DMS79 treated with DMSO at 0.1 percent for 48 hours (cell line): ENCODE data around the gene SIVA1.

Experiments used
- DNase-seq: peaks from one replicate; lab custom pipeline; 2025; lab: John Stamatoyannopoulos, UW

Gene SIVA1

GRCh38 chr14:104771918-104772706, 19.2 kb downstream of the SIVA1 start:
- DNase-seq = no peak

DNA sequence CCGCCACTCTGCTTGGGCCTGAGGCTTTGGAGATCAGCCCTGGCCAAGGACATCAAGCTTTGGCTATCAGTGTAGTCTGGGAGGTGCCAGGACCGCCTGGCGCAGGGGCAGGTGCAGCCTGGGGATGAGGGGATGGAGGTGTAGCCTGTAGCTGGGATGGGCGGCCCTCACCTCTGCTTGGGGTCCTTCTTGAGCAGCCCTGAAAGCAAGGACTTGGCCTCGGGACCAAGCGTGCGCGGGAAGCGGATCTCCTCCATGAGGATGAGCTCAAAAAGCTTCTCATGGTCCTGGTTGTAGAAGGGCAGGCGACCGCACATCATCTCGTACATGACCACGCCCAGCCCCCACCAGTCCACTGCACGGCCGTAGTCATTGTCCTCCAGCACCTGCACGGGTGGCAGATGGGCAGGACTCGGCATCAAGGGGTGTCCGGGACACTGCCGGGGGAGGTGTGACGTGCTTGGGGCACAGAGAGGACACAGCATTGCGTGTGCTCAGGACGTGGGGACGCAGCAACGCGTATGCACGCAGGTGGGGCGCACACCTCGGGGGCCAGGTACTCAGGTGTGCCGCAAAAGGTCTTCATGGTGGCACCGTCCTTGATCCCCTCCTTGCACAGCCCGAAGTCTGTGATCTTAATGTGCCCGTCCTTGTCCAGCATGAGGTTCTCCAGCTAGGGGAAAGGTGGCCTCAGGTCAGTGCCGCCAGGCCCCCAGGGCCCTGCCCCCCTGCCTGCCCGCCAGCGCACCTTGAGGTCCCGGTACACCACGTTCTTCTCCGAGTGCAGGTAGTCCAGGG, 20.0 kb downstream of the SIVA1 start:
- no peak for DNase-seq

DNA sequence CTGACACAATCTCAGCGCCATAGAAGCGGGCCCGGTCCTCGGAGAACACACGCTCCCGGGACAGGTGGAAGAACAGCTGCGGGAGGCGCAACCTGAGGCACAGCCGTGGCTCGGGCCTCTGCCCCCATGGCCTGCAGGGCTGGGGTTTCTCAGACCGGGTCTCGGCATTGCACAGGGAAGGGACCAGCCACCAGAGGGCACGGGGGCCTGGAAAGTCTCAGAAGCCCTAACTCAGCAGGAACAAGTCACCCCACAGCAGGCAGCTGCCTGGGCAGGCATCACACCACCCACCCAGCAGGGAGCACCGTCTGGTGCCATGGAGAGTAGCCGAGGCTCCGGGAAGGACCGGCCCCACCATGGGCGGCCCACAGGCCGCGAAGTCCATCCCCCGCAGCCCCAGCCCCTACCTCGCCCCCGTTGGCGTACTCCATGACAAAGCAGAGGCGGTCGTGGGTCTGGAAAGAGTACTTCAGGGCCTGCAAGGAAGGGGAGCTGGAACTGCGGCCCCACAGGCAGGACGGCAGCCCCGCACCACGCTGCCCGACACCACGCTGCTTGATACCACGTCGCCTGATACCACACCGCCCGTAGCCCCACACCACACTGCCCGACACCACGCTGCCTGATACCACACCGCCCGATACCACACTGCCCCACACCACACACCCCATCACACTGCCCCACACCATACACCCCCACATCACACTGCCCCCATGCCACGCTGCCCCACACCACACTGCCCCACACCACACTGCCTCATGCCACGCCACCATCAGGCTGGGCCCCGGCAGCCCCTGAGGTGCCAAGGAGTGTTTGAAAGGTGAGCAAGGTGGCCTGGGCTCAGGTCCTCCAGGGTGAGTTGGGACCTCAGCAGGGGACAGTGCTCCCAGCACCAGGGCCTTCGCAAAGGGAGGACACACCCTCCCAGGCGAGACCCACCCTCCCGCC, 20.8 kb downstream of the SIVA1 start:
- DNase-seq = no peak

- DNase-seq = no peak
Observed at GRCh38 chr14:104774453-104775072, 21.6 kb downstream of the SIVA1 start.

DNA sequence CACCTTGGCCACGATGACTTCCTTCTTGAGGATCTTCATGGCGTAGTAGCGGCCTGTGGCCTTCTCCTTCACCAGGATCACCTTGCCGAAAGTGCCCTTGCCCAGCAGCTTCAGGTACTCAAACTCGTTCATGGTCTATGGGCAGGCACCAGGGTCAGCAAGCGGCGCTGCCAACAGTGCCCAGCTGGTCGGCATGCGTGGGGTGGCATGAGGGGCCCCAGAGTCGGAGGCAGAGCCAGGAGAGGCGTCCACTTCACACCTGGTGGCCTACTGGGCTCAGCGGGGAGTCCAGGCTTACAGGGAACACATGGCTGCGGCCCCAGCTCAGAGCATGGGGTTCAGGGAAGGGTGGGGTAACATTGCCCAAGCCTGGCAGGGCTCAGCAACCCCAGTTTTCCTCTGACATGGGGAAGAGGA, 22.1 kb downstream of the SIVA1 start:
- DNase-seq = no peak

DNA sequence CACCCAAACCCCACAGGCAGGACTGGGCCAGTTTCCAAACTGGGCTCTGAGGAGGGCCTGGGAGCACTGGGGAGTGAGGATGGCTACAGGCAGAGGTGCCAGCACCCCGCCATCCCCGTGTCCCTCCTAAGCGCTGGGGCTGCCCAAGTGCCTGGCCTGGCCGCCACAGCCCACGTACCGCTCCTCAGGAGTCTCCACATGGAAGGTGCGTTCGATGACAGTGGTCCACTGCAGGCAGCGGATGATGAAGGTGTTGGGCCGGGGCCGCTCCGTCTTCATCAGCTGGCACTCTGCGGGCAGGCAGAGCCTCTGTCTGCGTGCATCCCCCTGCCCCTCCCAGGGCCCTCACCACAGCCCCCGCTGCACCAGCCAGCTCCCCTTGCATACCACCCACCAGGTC, 23.5 kb downstream of the SIVA1 start:
- no peak for DNase-seq

GRCh38 chr14:104776961-104777807, 24.2 kb downstream of the SIVA1 start:
- no peak for DNase-seq

GRCh38 chr14:104777808-104778249, 24.9 kb downstream of the SIVA1 start:
- DNase-seq = no peak

DNA sequence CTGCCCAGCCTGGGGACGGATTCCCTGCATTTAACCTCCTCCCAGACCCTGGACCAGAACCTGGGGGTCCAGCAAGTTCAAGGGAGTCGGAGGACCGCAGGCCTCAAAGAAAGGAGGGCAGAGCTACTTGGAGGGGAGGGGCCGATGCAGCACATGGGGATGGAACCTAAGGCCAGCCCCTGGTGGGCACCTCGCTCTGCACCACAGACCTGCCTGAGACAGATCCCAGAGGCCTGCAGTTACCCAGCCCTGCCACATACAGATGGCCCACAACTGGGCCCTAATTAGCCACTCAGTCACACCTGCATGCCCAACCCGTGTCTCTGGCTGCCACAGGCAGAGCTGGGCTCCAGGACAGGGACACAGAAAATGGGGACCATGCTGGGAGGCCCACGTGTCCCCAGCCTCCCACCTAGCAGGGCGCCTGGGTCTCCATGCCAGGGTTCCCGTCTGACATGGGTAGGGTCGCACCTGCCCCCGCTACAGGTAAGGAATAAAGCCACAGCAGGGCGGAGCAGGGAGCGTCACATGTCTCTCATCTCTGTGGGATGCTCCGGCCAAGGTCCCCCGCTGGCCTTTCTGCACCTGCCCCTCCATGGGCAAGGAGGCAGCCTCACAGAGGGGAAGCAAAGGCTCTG, 25.9 kb downstream of the SIVA1 start:
- no peak for DNase-seq

- DNase-seq = no peak
Observed at GRCh38 chr14:104779776-104780512, 27.0 kb downstream of the SIVA1 start.

- DNase-seq = no peak
Observed at GRCh38 chr14:104780513-104781030, 27.6 kb downstream of the SIVA1 start.

DNA sequence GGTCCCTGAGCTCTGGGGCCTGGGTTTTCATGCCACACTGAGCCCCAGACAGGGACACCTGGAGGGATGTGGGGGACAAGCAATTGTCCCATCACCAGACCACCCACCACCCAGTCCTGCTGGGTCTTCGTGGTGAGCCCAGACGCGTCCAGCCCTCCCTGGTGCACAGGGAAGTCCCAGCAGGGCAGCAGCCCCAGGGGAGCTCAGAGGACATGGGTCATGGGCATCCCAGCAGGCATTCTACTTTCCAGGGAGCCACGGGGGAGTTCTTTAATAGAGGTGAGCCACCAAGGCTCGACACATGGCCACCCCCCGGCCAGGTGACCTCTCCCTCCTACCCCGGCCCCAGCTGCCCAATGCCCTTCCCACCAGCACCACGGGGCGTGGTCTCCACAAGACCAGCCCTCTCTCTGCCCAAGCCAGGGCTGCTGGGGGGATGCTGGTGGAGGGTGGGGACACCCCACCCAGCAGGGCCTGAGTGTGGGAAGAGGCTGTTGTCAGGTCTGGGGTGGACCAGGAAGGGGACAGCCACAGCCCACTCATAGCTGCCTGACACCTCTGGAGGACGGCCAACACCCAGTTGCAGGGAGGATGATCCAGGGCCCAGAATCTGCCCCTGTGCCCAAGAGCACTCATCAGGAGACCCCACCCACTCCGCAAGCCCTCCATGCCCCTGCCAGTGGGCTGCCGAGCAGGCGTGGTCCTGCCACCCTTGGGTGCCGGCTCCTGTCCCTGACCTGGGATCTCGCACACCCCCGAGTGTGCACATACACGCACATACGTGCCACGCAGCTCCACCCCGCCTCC, 28.5 kb downstream of the SIVA1 start:
- DNase-seq = no peak

- DNase-seq = no peak
Observed at GRCh38 chr14:104782086-104782807, 29.3 kb downstream of the SIVA1 start.

- DNase-seq = no peak
Observed at GRCh38 chr14:104782808-104783139, 29.8 kb downstream of the SIVA1 start.

GRCh38 chr14:104783484-104784217, 30.7 kb downstream of the SIVA1 start:
- no peak for DNase-seq

GRCh38 chr14:104784218-104784568, 31.2 kb downstream of the SIVA1 start:
- DNase-seq = no peak
